HUES64 (cell line): ENCODE measurements around the gene MLC1.

Experiments used
- H3K27ac ChIP-seq: 2 replicates; pipeline ENCODE4 v1.7.0; 2013; ENCODE audit warnings: low read depth, low read length, inconsistent platforms
- H3K27me3 ChIP-seq: 2 replicates; pipeline ENCODE4 v1.6.1; 2013; ENCODE audit warnings: mild to moderate bottlenecking, low read length; ENCODE audit not compliant: insufficient read depth
- H3K36me3 ChIP-seq: 2 replicates; pipeline ENCODE4 v1.6.1; 2013; ENCODE audit warnings: mild to moderate bottlenecking, low read length; ENCODE audit not compliant: insufficient read depth
- H3K4me1 ChIP-seq: 2 replicates; pipeline ENCODE4 v1.6.1; 2013; ENCODE audit warnings: mild to moderate bottlenecking, low read length, moderate library complexity; ENCODE audit not compliant: insufficient read depth
- H3K4me3 ChIP-seq: 2 replicates; pipeline ENCODE4 v1.5.1; 2013; ENCODE audit warnings: mild to moderate bottlenecking, low read length, moderate library complexity
- H3K9ac ChIP-seq: 2 replicates; pipeline ENCODE4 v1.6.1; 2013; ENCODE audit warnings: mild to moderate bottlenecking, low read depth, low read length
- H3K9me3 ChIP-seq: 2 replicates; pipeline ENCODE4 v1.6.1; 2013; ENCODE audit warnings: low read depth, low read length; ENCODE audit not compliant: insufficient read depth
- WGBS: fragments of 150-250, 120-280 bp; methylation state at CpG from one replicate; pipeline ENCODE4 v1.1.7; 2013; ENCODE audit warnings: missing lambda C conversion rate; 5-methylcytosine and 5-hydroxymethylcytosine counted together

The MLC1 gene

GRCh38 chr22:50009765-50010675, 75.2 kb downstream of the MLC1 start:
- Histone ChIP-seq H3K9me3 (no peaks in the 10 kb centered on the region), H3K4me3 (no peak overlapping the region; the same call in 1 of the 2 replicates), H3K36me3 (no peaks in the 10 kb centered on the region), H3K27me3 (peaks cover 60% of the 10 kb centered on the region), H3K4me1 (no peaks in the 10 kb centered on the region), H3K9ac (no peak overlapping the region), H3K27ac (no peak overlapping the region)
- 78% methylated on average over 44 of the region's 46 CpGs for WGBS
